ENCODE results near the gene ENPP3. TPM values are rescaled to one million over a fixed set of nuclear protein-coding genes. Genes with fewer than 3 reads are reported as not detected.

The ENPP3 gene
- total and polyA plus RNA-seq, 12 donors: 0.07 to 0.33 (median 0.15) TPM; not detected in 3

GRCh38 chr6:131775886-131776285 lies 138.8 kb downstream of the ENPP3 start:
- intact Hi-C loops (cut with DNase I): no loop called here
- peaks cover 0 to 27% (median 0%) of the 10 kb centered on the region in 9 donors for H3K4me1 ChIP-seq
- ATAC-seq (no peak), DNase-seq (no peak)
- no peaks in the 10 kb centered on the region for H3K27me3 ChIP-seq
- no peak for TF ChIP-seq CTCF (IDR thresholded peaks at IDR 0.05)
- WGBS, 2 donors: 90 to 91% methylated on average over 3 of the region's 3 CpGs
- no peak overlapping the region for H3K4me3 ChIP-seq
- H3K9me3 ChIP-seq: no peaks in the 10 kb centered on the region
- no peak overlapping the region for H3K27ac ChIP-seq
- no peaks in the 10 kb centered on the region for H3K36me3 ChIP-seq

- WGBS, 2 donors: 81 to 88% methylated on average over 2 of the region's 2 CpGs
- H3K27ac ChIP-seq: no peak overlapping the region
- intact Hi-C loops (cut with DNase I): no loop called here
- ATAC-seq (no peak), DNase-seq (no peak)
- TF ChIP-seq CTCF (IDR thresholded peaks at IDR 0.05): no peak
- no peak overlapping the region for H3K4me3 ChIP-seq
- H3K36me3 ChIP-seq: no peaks in the 10 kb centered on the region
- peaks cover 0 to 27% (median 0%) of the 10 kb centered on the region in 9 donors for H3K4me1 ChIP-seq
- no peaks in the 10 kb centered on the region for H3K27me3 ChIP-seq
- H3K9me3 ChIP-seq: no peaks in the 10 kb centered on the region
These were observed 139.9 kb downstream of the ENPP3 start for GRCh38 chr6:131776985-131777384.

GRCh38 chr6:131778169-131778568 lies 141.1 kb downstream of the ENPP3 start:
- DNase-seq (no peak), ATAC-seq (no peak)
- no peaks in the 10 kb centered on the region for H3K36me3 ChIP-seq
- H3K4me3 ChIP-seq: no peak overlapping the region
- H3K27me3 ChIP-seq: no peaks in the 10 kb centered on the region
- H3K9me3 ChIP-seq: no peaks in the 10 kb centered on the region
- 58 to 68% methylated on average over 1 of the region's 1 CpG for WGBS, 2 donors
- H3K4me1 ChIP-seq: peaks cover 0 to 21% (median 0%) of the 10 kb centered on the region in 9 donors
- intact Hi-C loops (cut with DNase I): no loop called here
- TF ChIP-seq CTCF (IDR thresholded peaks at IDR 0.05): no peak
- H3K27ac ChIP-seq: no peak overlapping the region

- 84 to 91% methylated on average over 2 of the region's 2 CpGs for WGBS, 2 donors
- Histone ChIP-seq H3K4me1 (peaks cover 0 to 9% (median 0%) of the 10 kb centered on the region in 9 donors), H3K4me3 (no peak overlapping the region), H3K27me3 (no peaks in the 10 kb centered on the region), H3K9me3 (no peaks in the 10 kb centered on the region), H3K36me3 (no peaks in the 10 kb centered on the region), H3K27ac (no peak overlapping the region)
- intact Hi-C loops (cut with DNase I): no loop called here
- no peak for ATAC-seq
- no peak for TF ChIP-seq CTCF (IDR thresholded peaks at IDR 0.05)
- no peak for DNase-seq
These were observed 142.2 kb downstream of the ENPP3 start for GRCh38 chr6:131779304-131779703.
